Effector memory CD4-positive, alpha-beta T cell (primary cell): Measurements from ENCODE around the gene KCTD11.

ENCODE experiments used
- DNase-seq, 3 donors: peaks; one replicate each; pipeline ENCODE4 v3.0.0-alpha.2; 2020
- H3K27ac ChIP-seq: 2 replicates; pipeline ENCODE4 v1.7.0; 2013; ENCODE audit warnings: mild to moderate bottlenecking, low read length, moderate library complexity; ENCODE audit not compliant: insufficient read depth, poor library complexity, severe bottlenecking
- H3K27me3 ChIP-seq: replicated peaks from 2 replicates; pipeline ENCODE4 v1.7.0; 2013; ENCODE audit warnings: mild to moderate bottlenecking, low read length; ENCODE audit not compliant: insufficient read depth, control insufficient read depth, poor library complexity, severe bottlenecking
- H3K36me3 ChIP-seq: 2 replicates; pipeline ENCODE4 v1.7.0; 2013; ENCODE audit warnings: mild to moderate bottlenecking, low read length, moderate library complexity; ENCODE audit not compliant: control insufficient read depth, insufficient read depth
- H3K4me1 ChIP-seq: 2 replicates; pipeline ENCODE4 v1.7.0; 2013; ENCODE audit warnings: low read length, mild to moderate bottlenecking; ENCODE audit not compliant: control insufficient read depth, insufficient read depth, poor library complexity, severe bottlenecking
- H3K4me3 ChIP-seq: 2 replicates; pipeline ENCODE4 v1.7.0; 2013; ENCODE audit warnings: low read length, low read depth, mild to moderate bottlenecking; ENCODE audit not compliant: insufficient read depth, poor library complexity, severe bottlenecking
- H3K9me3 ChIP-seq: 2 replicates; pipeline ENCODE4 v1.7.0; 2013; ENCODE audit warnings: mild to moderate bottlenecking, low read length, moderate library complexity; ENCODE audit not compliant: control insufficient read depth

Gene KCTD11

DNA sequence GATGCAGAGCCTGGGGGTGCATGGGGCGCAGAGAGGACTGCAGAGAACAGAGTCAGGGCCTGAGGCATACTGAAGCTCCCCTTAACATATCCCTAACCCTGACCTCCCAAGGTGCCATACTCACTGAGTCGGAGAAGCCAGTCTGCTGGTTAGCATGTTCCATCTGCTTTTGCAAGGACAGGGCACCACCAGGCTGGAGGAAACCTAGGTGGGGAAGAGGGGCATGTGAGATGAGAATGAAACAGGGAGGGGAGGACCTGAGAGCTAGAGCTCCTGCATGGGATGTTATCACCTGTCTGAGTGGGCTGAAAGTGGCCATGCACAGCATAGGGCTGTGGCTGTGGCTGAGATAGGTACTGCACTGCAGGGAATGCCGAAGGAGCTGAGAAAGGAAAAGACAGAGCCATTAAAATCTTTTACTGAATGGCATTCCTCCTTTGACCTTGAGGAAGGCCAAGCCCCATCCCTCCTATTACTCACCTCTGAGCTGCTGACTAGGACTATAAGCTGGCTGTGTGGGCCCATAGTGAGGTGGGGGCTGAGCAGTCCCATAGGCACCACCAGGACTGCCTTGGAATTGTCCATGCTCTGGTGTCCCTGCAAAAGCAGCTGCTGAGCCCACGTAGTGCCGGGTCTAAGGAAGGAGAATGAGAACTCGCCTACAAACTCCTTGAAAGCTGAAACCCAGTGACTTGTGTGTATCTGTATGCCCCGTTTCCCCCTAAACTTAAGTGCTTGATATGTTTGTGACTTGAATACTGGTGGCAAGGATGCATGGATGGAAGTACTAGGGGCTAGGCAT lies 38.7 kb upstream of the KCTD11 start:
- Histone ChIP-seq H3K27ac (no peak overlapping the region), H3K9me3 (no peaks in the 10 kb centered on the region), H3K4me1 (peaks cover 46% of the 10 kb centered on the region), H3K36me3 (peaks cover 64% of the 10 kb centered on the region), H3K27me3 (no peaks in the 10 kb centered on the region), H3K4me3 (no peak overlapping the region)
- DNase-seq = no peak

DNA sequence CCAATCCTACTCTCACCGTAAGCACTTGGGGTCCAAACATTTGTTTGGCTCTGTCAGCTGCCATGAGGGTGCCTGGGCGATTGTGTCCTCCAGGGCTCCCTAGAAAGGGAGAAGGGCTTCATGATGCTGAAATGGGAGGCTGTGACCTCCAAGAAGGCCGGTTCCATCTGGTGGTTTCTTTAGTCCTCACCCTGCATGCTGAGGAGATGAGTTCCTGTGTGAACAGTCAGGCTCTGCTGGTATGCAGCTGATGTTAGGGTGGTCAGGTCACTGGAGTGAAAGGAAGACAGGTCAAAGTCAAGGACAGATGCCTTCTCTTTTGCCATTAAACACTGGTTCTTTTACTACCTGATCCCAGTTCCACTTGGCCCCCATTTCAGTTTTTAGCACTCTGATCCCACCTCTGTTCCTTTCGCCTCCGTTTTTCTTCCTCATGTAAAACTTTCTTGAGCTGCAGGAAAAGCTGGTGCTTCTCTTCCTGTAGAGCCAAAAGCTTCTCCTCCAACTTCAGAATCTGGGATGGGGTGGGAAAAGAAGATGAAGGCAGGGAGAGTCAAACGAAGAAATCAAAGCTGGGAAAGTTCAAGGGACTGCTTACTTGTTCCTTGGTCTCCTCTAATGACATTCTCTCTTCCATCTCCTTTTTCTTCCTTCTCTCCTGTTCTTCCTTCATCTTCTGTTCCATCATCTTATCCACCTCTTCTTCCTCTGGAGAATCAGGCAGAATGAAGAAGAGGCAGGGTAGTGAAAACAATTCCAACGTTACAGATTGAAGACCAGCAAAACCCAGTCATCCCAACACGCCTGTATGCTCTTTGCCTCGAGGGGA lies 37.9 kb upstream of the KCTD11 start:
- DNase-seq = no peak
- H3K4me3 ChIP-seq = peak overlapping the region; percentile 63
- H3K36me3 ChIP-seq = peaks cover 72% of the 10 kb centered on the region

DNA sequence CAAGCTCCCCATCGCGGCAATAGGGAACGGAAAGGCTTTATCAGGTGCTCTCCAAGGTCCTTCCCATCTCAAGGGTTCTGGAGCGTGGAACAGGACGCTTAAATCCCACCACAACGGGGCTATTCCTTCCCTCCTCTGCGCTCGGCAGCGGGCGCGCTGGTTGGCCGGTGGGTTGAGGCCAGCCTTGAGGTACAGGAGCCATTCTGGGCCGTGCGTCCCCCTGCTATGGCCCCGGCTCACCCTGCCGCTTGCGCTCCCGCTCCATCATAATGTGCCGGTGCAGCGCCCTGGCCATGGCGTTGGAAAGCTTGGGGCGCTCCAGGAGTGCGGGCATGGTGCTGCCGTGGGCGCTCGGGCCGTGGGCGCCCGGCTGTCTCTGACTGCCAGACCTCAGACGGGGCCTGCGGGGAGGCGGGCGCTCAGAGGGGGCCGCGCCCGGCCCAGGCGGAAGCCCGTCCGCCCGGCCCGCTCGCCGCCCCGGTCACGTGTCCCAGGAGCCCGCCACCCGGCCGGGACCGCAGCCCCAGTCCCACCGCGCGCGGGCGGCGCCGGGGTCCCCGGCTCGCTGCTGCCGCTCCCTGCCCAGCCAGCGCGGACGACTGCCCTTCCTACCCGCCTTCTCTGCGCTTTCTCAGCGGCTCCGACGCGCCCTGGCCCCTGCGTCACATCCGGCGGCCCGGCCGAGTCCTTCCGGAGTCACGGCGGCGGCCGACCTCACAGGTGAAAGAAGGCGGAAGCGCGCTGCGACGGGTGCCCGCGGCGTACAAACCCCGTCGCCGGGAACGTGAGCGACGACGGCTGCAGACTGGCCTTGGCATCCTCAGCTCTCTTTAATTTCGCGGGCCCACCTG lies 37.0 kb upstream of the KCTD11 start, which contains the start of gene GPS2:
GPS2 (minus strand) TSS at position 642 of the 851 bp plus-strand sequence; CDS start at position 334, 308 bp downstream.
- DNase-seq = peak; percentile 86 to 92 (median 88)
- Histone ChIP-seq H3K9me3 (no peaks in the 10 kb centered on the region), H3K27me3 (no peaks in the 10 kb centered on the region), H3K36me3 (peaks cover 63% of the 10 kb centered on the region), H3K27ac (peak within 1 kb of the TSS; percentile 75), H3K4me3 (peak within 1 kb of the TSS; percentile 63), H3K4me1 (peaks cover 38% of the 10 kb centered on the region)

More for the DNA sequence above, 37.9 kb upstream of the KCTD11 start:
- H3K4me1 ChIP-seq = peaks cover 46% of the 10 kb centered on the region
- H3K27ac ChIP-seq = peak overlapping the region; percentile 75
- H3K27me3 ChIP-seq = no peaks in the 10 kb centered on the region
- no peaks in the 10 kb centered on the region for H3K9me3 ChIP-seq

DNA sequence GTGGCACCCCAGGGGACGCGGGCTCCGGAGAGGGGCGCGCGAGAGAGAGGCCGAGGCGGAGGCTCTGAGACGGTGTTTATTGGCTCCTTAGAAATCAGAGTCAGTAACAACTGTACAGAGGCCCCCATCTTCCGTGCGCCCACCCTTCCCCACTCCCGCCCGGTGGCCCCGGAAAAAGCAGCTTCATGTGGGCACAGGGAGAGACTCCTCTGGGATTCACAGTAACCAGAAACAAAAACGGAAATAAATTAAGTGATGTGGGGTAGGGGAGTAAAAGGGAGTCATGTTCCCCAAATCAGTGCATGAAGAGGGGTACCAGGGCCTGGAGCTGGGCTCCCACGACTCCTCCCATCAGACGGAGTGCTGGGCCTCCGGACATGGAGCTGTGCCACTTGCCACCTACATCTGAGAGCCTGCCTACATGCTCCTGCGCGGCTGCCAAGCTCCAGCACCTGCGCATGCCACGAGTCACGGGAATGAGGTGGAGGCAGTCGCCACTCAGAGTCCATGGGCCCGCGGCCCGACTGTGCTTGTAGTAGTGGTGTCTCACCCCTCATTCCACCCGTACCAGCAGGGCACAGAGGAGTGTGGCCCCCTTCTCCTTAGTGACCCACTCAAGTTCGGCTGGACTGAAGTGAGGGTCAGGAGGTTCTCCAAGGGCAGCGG lies 36.3 kb upstream of the KCTD11 start:
- H3K9me3 ChIP-seq = no peaks in the 10 kb centered on the region
- peaks cover 61% of the 10 kb centered on the region for H3K36me3 ChIP-seq
- no peak for DNase-seq
- H3K27me3 ChIP-seq = no peaks in the 10 kb centered on the region
- H3K4me3 ChIP-seq = peak overlapping the region; percentile 63
- peak overlapping the region; percentile 75 for H3K27ac ChIP-seq
- H3K4me1 ChIP-seq = peaks cover 30% of the 10 kb centered on the region

DNA sequence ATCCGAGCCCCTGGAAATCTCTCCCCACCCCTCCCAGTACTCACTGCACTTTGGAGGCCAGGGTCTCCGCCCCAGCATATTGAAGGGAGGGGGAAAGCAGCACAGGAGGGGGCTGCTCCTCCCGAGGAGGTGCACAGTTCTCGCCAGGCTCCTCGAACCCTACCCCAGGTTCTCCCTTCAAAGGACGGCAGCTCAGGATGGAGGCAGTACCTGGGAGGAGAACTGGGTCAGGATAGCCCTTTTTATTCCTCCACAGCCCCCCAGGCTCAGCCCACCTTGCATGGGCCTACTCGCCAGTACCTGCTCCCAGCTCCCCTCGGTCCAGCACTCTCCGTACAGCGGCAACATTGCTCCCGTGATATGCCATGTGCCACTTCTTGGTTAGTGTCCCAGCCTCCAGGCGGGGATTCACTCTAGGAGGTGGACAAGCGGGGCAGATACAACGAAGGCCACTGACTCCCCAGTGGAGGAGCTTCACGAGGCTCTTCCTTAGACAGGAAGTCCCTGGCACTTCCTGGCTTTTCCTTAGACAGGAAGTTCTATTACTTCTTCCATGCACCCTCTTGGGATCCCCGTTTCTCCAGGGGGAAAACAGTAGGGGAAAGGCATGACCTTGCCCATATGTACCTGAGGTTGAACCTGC lies 34.7 kb upstream of the KCTD11 start:
- Histone ChIP-seq H3K9me3 (no peaks in the 10 kb centered on the region), H3K27me3 (no peaks in the 10 kb centered on the region), H3K4me3 (no peak overlapping the region), H3K27ac (no peak overlapping the region), H3K4me1 (peaks cover 28% of the 10 kb centered on the region), H3K36me3 (peaks cover 64% of the 10 kb centered on the region)
- DNase-seq = no peak

DNA sequence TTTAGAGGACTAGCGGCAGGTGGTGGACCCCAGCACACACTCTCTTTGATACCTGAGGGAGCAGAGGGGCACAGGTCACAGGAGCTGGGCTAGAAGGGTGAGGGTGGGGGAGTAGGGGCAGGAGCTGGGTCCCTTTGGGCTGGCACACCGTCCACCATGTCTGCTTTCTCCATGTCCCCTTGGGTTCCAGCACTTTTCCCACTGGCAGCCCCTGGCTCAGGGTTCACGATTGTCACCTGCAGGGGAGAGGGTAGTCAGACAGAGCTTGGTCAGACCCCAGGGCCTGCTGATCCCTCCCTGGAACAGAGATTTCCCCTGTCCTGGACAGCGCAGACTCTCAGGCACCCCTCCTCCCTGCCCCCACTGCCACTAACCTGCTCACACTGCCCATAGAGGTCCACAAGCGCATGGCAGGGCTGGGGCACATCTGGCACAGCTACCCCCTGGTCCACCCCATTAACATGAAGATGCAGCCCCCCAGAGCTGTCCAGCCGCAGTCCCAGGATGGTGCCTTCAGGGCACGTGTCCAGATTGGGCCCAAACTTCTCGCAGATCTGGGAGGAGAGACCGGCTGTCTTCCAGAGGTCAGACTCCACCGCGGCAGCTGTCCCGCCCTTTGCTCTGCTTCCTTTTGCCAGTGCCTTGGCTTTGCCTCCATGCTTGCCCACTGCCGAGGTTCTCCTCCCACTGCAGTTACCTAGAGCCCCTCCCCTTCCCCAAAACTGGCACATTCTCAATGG lies 33.7 kb upstream of the KCTD11 start:
- Histone ChIP-seq H3K27me3 (no peaks in the 10 kb centered on the region), H3K9me3 (no peaks in the 10 kb centered on the region), H3K27ac (no peak overlapping the region), H3K4me1 (peaks cover 20% of the 10 kb centered on the region), H3K4me3 (no peak overlapping the region), H3K36me3 (peaks cover 62% of the 10 kb centered on the region)
- no peak for DNase-seq

DNA sequence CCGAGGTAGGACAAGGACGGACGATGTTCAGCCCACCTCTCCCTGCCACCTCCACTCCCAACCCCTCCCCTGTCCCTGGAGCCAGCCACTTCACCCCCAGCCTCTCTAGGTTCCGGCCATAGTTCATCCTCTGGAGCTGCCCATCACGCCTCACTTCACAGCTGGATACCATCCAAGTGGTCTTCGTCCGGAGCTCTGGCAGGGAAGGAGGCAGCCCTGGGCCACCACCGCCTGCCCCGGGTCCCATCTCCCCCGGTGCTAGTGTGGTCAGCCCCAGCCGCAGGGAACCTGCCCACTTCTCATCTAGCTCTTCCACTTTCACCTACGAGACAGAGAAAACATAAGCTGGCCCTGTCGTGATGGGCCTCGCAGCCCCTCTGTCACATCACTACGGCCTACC lies 30.5 kb upstream of the KCTD11 start:
- no peaks in the 10 kb centered on the region for H3K9me3 ChIP-seq
- H3K4me3 ChIP-seq = no peak overlapping the region
- peaks cover 74% of the 10 kb centered on the region for H3K36me3 ChIP-seq
- no peaks in the 10 kb centered on the region for H3K27me3 ChIP-seq
- no peak for DNase-seq
- H3K27ac ChIP-seq = no peak overlapping the region
- peaks cover 8% of the 10 kb centered on the region for H3K4me1 ChIP-seq

DNA sequence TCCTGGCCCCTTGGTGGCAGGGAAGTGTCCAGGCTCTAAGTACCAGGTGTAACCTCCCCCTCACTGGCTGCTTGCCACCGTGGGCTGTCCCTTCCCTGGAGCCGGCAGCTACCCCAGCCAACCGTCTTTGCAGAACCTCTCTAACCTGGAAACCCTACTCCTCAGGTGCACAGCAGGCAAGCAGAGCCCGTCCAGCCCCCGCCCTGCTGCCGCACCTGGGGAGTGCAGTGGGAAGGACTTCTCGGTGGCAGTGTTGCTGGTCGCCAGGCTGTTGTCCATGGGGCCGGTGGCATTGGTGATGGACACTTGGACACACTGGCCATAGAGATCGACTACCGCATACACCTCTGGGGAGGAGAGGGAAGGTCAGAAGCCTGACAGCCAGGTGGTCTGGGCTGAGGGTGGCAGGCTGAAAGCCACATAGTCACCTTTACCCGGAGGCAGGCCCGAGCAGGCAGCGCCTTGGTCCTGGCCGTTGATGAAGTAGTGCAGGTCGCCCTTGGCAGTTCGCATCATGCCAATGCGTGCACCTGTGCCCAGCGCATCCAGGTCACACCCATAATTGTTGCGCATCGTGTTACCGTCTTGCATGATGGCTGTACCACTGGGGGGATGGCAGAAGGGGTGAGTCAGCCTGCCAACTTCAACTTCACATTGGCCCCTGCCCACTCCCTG lies 29.3 kb upstream of the KCTD11 start:
- Histone ChIP-seq H3K36me3 (peaks cover 68% of the 10 kb centered on the region), H3K9me3 (no peaks in the 10 kb centered on the region), H3K4me1 (peaks cover 8% of the 10 kb centered on the region), H3K4me3 (no peak overlapping the region), H3K27me3 (no peaks in the 10 kb centered on the region), H3K27ac (no peak overlapping the region)
- DNase-seq = no peak
